Stimulated activated naive B cell treated with anti-CD40 and anti-IgM and Interleukin-4, amounts not matched to agents 10 μg/mL and 1 μg/mL and 100 μg/mL, for 72 hours (primary cell): ENCODE data around the gene PLAC8.
A peak's percentile ranks its signal among the peaks of the same experiment; 100 is the strongest.
"Not testable (repeated sequence)": the region's sequence is repeated elsewhere in the genome, so short reads cannot be mapped to it uniquely, and the experiment has no call there.

ENCODE experiments used
- ATAC-seq, 2 donors: fragments of 150-1000 bp; cut with Tn5 transposase; replicated peaks; 2 replicates each; pipeline ENCODE4 v1.10.0; 2021; ENCODE audit warnings: moderate library complexity in 1 of 2
- DNase-seq: peaks from one replicate; pipeline ENCODE4 v3.0.0; 2021
- H3K27ac Mint-ChIP-seq: one replicate; pipeline ENCODE4 v1.8.0; 2022; ENCODE audit warnings: mild to moderate bottlenecking, mixed read lengths
- H3K27me3 Mint-ChIP-seq, 2 donors: one replicate each; pipeline ENCODE4 v1.8.0; 2022; ENCODE audit warnings: mixed read lengths in 2 of 2
- H3K36me3 Mint-ChIP-seq, 2 donors: one replicate each; pipeline ENCODE4 v1.8.0; 2022; ENCODE audit warnings: mixed read lengths in 2 of 2, mild to moderate bottlenecking in 1 of 2
- H3K4me1 Mint-ChIP-seq, 2 donors: one replicate each; pipeline ENCODE4 v1.8.0; 2022; ENCODE audit warnings: mixed read lengths in 2 of 2, mild to moderate bottlenecking in 1 of 2
- H3K4me3 Mint-ChIP-seq, 2 donors: one replicate each; pipeline ENCODE4 v1.8.0; 2022; ENCODE audit warnings: mild to moderate bottlenecking in 2 of 2, mixed read lengths in 2 of 2, moderate library complexity in 1 of 2
- H3K9me3 Mint-ChIP-seq, 2 donors: one replicate each; pipeline ENCODE4 v1.8.0; 2022; ENCODE audit warnings: mixed read lengths in 2 of 2, mild to moderate bottlenecking in 1 of 2

PLAC8 gene

GRCh38 chr4:83108101-83108861 is 6.2 kb downstream of the PLAC8 start:
- DNase-seq = no peak

GRCh38 chr4:83107631-83108030 is 6.9 kb downstream of the PLAC8 start:
- Mint-ChIP-seq H3K4me3 (peak overlapping the region in 1 of 2 donors; percentile 52), H3K9me3 (no peaks in the 10 kb centered on the region), H3K27me3 (no peaks in the 10 kb centered on the region), H3K36me3 (peaks cover 6 to 15% of the 10 kb centered on the region in 2 donors), H3K4me1 (peaks cover 19 to 50% of the 10 kb centered on the region in 2 donors), H3K27ac (peak overlapping the region; percentile 73)
- ATAC-seq = no peak
- DNase-seq = no peak

More at GRCh38 chr4:83108101-83108861, 6.2 kb downstream of the PLAC8 start:
- Mint-ChIP-seq H3K4me1 (peaks cover 21 to 55% of the 10 kb centered on the region in 2 donors), H3K27ac (peak overlapping the region; percentile 98), H3K4me3 (peak overlapping the region; percentile 93), H3K36me3 (peaks cover 4 to 10% of the 10 kb centered on the region in 2 donors), H3K27me3 (no peaks in the 10 kb centered on the region), H3K9me3 (no peaks in the 10 kb centered on the region)
- ATAC-seq = no peak

GRCh38 chr4:83104991-83105390 is 9.5 kb downstream of the PLAC8 start:
- Mint-ChIP-seq H3K9me3 (no peaks in the 10 kb centered on the region), H3K27ac (peak overlapping the region; percentile 76), H3K4me3 (no peak overlapping the region), H3K4me1 (peaks cover 23 to 60% of the 10 kb centered on the region in 2 donors), H3K27me3 (no peaks in the 10 kb centered on the region), H3K36me3 (peaks cover 14 to 31% of the 10 kb centered on the region in 2 donors)
- ATAC-seq = no peak
- DNase-seq = no peak

- peak overlapping the region; percentile 51 for H3K27ac Mint-ChIP-seq
- peaks cover 23 to 59% of the 10 kb centered on the region in 2 donors for H3K36me3 Mint-ChIP-seq
Observed at GRCh38 chr4:83096397-83096796, 18.1 kb downstream of the PLAC8 start.

GRCh38 chr4:83093060-83093640 is 21.4 kb downstream of the PLAC8 start:
- DNase-seq (no peak), ATAC-seq (no peak)
- Mint-ChIP-seq H3K9me3 (no peaks in the 10 kb centered on the region), H3K27me3 (no peaks in the 10 kb centered on the region), H3K36me3 (peaks cover 27 to 62% of the 10 kb centered on the region in 2 donors), H3K27ac (peak overlapping the region; percentile 49), H3K4me3 (no peak overlapping the region), H3K4me1 (peaks cover 27 to 36% of the 10 kb centered on the region in 2 donors)

More at GRCh38 chr4:83096397-83096796, 18.1 kb downstream of the PLAC8 start:
- no peaks in the 10 kb centered on the region for H3K27me3 Mint-ChIP-seq
- H3K4me3 Mint-ChIP-seq = no peak overlapping the region
- H3K9me3 Mint-ChIP-seq = no peaks in the 10 kb centered on the region
- peaks cover 17 to 36% of the 10 kb centered on the region in 2 donors for H3K4me1 Mint-ChIP-seq
- DNase-seq (no peak), ATAC-seq (no peak)

- no peak for ATAC-seq
- Mint-ChIP-seq H3K27me3 (no peaks in the 10 kb centered on the region), H3K36me3 (peaks cover 21 to 44% of the 10 kb centered on the region in 2 donors), H3K4me1 (peaks cover 22 to 40% of the 10 kb centered on the region in 2 donors), H3K27ac (peak overlapping the region; percentile 37), H3K4me3 (no peak overlapping the region), H3K9me3 (no peaks in the 10 kb centered on the region)
- DNase-seq = no peak
Observed at GRCh38 chr4:83089410-83090157, 24.9 kb downstream of the PLAC8 start.

- not testable (repeated sequence) for H3K4me3 Mint-ChIP-seq, ATAC-seq, H3K9me3 Mint-ChIP-seq, H3K27me3 Mint-ChIP-seq, DNase-seq
- H3K4me1 Mint-ChIP-seq = peaks cover 31 to 55% of the 10 kb centered on the region in 2 donors
- H3K36me3 Mint-ChIP-seq = peaks cover 10 to 22% of the 10 kb centered on the region in 2 donors
- H3K27ac Mint-ChIP-seq = peak overlapping the region; percentile 51
Observed at GRCh38 chr4:83084956-83085355, 29.6 kb downstream of the PLAC8 start.

GRCh38 chr4:83083925-83084475 is 30.5 kb downstream of the PLAC8 start:
- DNase-seq (peak; percentile 37), ATAC-seq (peak; percentile 94 to 96)
- H3K9me3 Mint-ChIP-seq = no peaks in the 10 kb centered on the region
- H3K27me3 Mint-ChIP-seq = no peaks in the 10 kb centered on the region
- H3K27ac Mint-ChIP-seq = peak overlapping the region; percentile 86
- H3K4me1 Mint-ChIP-seq = peaks cover 26 to 48% of the 10 kb centered on the region in 2 donors
- H3K4me3 Mint-ChIP-seq = peak overlapping the region in 1 of 2 donors; percentile 39
- H3K36me3 Mint-ChIP-seq = peaks cover 3 to 16% of the 10 kb centered on the region in 2 donors

- Mint-ChIP-seq H3K4me1 (peaks cover 22 to 36% of the 10 kb centered on the region in 2 donors), H3K27me3 (no peaks in the 10 kb centered on the region), H3K9me3 (no peaks in the 10 kb centered on the region), H3K27ac (peak overlapping the region; percentile 51), H3K4me3 (no peak overlapping the region), H3K36me3 (peaks cover 3 to 13% of the 10 kb centered on the region in 2 donors)
- DNase-seq (no peak), ATAC-seq (peak; percentile 24 to 29)
Observed at GRCh38 chr4:83082777-83083176, 31.8 kb downstream of the PLAC8 start.

- Mint-ChIP-seq H3K4me1 (peaks cover 33 to 47% of the 10 kb centered on the region in 2 donors), H3K4me3 (no peak overlapping the region), H3K27me3 (no peaks in the 10 kb centered on the region), H3K27ac (no peak overlapping the region), H3K36me3 (peaks cover 18 to 29% of the 10 kb centered on the region in 2 donors), H3K9me3 (peaks cover 0 to 4% of the 10 kb centered on the region in 2 donors)
- DNase-seq = no peak
- ATAC-seq = no peak
Observed at GRCh38 chr4:83080561-83080960, 34.0 kb downstream of the PLAC8 start.

- Mint-ChIP-seq H3K27me3 (no peaks in the 10 kb centered on the region), H3K36me3 (peaks cover 28 to 44% of the 10 kb centered on the region in 2 donors), H3K9me3 (peaks cover 0 to 4% of the 10 kb centered on the region in 2 donors), H3K4me3 (no peak overlapping the region), H3K27ac (peak overlapping the region; percentile 7), H3K4me1 (peaks cover 16 to 29% of the 10 kb centered on the region in 2 donors)
- DNase-seq (no peak), ATAC-seq (peak; percentile 64 to 67)
Observed at GRCh38 chr4:83075311-83076095, 39.0 kb downstream of the PLAC8 start.

GRCh38 chr4:83074783-83075182 is 39.7 kb downstream of the PLAC8 start:
- H3K27me3 Mint-ChIP-seq, H3K27ac Mint-ChIP-seq, H3K4me3 Mint-ChIP-seq, H3K9me3 Mint-ChIP-seq: not testable (repeated sequence)
- DNase-seq (peak; percentile 15), ATAC-seq (peak; percentile 40 to 41)
- Mint-ChIP-seq H3K4me1 (peaks cover 16 to 29% of the 10 kb centered on the region in 2 donors), H3K36me3 (peaks cover 33 to 51% of the 10 kb centered on the region in 2 donors)

- peaks cover 16 to 31% of the 10 kb centered on the region in 2 donors for H3K4me1 Mint-ChIP-seq
- H3K36me3 Mint-ChIP-seq = peaks cover 35 to 55% of the 10 kb centered on the region in 2 donors
- H3K27ac Mint-ChIP-seq = no peak overlapping the region
- ATAC-seq (peak; percentile 84 to 87), DNase-seq (peak; percentile 39)
- H3K27me3 Mint-ChIP-seq = no peaks in the 10 kb centered on the region
- peaks cover 0 to 4% of the 10 kb centered on the region in 2 donors for H3K9me3 Mint-ChIP-seq
- H3K4me3 Mint-ChIP-seq = peak overlapping the region; percentile 5 to 26
Observed at GRCh38 chr4:83074086-83074704, 40.3 kb downstream of the PLAC8 start.
